Activated CD8-positive, alpha-beta T cell treated with anti-CD3 and anti-CD28 coated beads, Interleukin-2, amount 10 ng/mL, durations not matched to agents 7 days and 5 days (primary cell): ENCODE results near the gene RIPPLY3. TPM values are rescaled to one million over a fixed set of nuclear protein-coding genes. Genes with fewer than 3 reads are reported as not detected.
"Not testable (repeated sequence)": the region's sequence is repeated elsewhere in the genome, so short reads cannot be mapped to it uniquely, and the experiment has no call there.

ENCODE experiments used
- ATAC-seq: fragments of 150-1000 bp; cut with Tn5 transposase; one replicate; pipeline ENCODE4 v1.10.0; 2021; ENCODE audit warnings: moderate library complexity
- CTCF ChIA-PET: fragments of 350-600 bp; sonication (Branson Sonifier 250); formaldehyde crosslinking; loops from one replicate; lab custom pipeline; 2021; ENCODE audit warnings: antibody characterized with exemption; lab: Charles Lee
- POLR2A ChIA-PET: fragments of 350-600 bp; sonication (Branson Sonifier 250); formaldehyde crosslinking; loops from one replicate; lab custom pipeline; 2021; ENCODE audit warnings: antibody characterized with exemption; lab: Charles Lee
- DNase-seq: peaks from one replicate; pipeline ENCODE4 v3.0.0-alpha.2; 2020
- H3K27ac Mint-ChIP-seq: one replicate; pipeline ENCODE4 v1.8.0; 2021; ENCODE audit warnings: mild to moderate bottlenecking, mixed read lengths
- H3K27me3 Mint-ChIP-seq: one replicate; pipeline ENCODE4 v1.8.0; 2021; ENCODE audit warnings: low read depth, mixed read lengths
- H3K36me3 Mint-ChIP-seq: one replicate; pipeline ENCODE4 v1.8.0; 2021; ENCODE audit warnings: low read depth, mixed read lengths
- H3K4me1 Mint-ChIP-seq: one replicate; pipeline ENCODE4 v1.8.0; 2021; ENCODE audit warnings: low read depth, mixed read lengths
- H3K4me3 Mint-ChIP-seq: one replicate; pipeline ENCODE4 v1.8.0; 2021; ENCODE audit warnings: mild to moderate bottlenecking, mixed read lengths
- H3K9me3 Mint-ChIP-seq: one replicate; pipeline ENCODE4 v1.8.0; 2022; ENCODE audit warnings: mixed read lengths; ENCODE audit not compliant: insufficient read depth
- total RNA-seq, 2 experiments: library from RNA; stranded (reverse); gene quantifications; one replicate each; pipeline ENCODE4 v1.2.3, GENCODE V29; 2021

Gene RIPPLY3
- total RNA-seq, 2 experiments from 2014 or later = 0.10 TPM; not detected in 1

DNA sequence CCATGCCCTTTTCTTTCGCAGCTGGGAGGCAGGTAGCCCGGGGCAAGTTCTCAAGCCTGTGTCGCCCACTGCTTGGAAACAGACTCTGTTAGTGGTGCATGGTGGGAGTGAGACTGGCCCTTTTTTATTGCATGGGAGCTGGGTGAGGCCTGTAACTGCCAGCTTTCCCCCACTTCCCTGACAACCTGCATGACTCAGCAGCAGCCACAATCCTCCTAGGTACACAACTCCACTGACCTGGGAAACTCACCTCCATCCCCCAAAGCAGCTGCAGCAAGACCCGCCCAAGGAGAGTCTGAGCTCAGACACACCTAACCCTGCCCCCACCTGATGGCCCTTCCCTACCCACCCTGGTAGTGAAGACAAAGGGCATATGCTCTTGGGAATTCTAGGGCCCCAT, 40.6 kb downstream of the RIPPLY3 start:
- ChIA-PET POLR2A (no interaction called here), CTCF (no interaction called here)
- Mint-ChIP-seq H3K27me3 (peaks cover 23% of the 10 kb centered on the region), H3K9me3 (no peaks in the 10 kb centered on the region), H3K4me3 (no peak overlapping the region), H3K27ac (no peak overlapping the region), H3K36me3 (no peaks in the 10 kb centered on the region), H3K4me1 (peaks cover 16% of the 10 kb centered on the region)
- DNase-seq (no peak), ATAC-seq (no peak)

DNA sequence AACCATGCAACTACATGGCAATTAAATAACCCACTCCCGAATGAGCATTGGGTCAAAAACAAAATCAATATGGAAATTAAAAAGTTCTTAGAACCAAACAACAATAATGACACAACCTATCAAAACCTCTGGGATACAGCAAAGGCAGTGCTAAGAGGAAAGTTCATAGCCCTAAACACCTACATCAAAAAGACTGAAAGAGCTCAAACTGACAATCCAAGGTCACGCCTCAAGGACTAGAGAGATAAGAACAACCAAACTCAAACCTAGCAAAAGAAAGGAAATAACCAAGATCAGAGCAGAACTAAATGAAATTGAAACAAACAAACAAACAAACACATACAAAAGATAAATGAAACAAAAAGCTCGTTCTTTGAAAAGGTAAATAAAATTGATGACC, 43.2 kb downstream of the RIPPLY3 start:
- ATAC-seq, CTCF ChIA-PET: not testable (repeated sequence)

GRCh38 chr21:37055271-37055855, 48.9 kb downstream of the RIPPLY3 start:
- ChIA-PET CTCF (interaction anchor here (1.1 kb wide), 1 partner anchor 17 kb away, joined by 3 read pairs; no protein-coding TSS in a partner anchor), POLR2A (no interaction called here)
- H3K9me3 Mint-ChIP-seq = no peaks in the 10 kb centered on the region
- ATAC-seq (no peak), DNase-seq (no peak)
- H3K4me3 Mint-ChIP-seq = no peak overlapping the region
- H3K36me3 Mint-ChIP-seq = no peaks in the 10 kb centered on the region
- H3K27me3 Mint-ChIP-seq = peaks cover 15% of the 10 kb centered on the region
- H3K4me1 Mint-ChIP-seq = no peaks in the 10 kb centered on the region
- no peak overlapping the region for H3K27ac Mint-ChIP-seq

More for the DNA sequence above, 43.2 kb downstream of the RIPPLY3 start:
- H3K27ac Mint-ChIP-seq, POLR2A ChIA-PET, H3K9me3 Mint-ChIP-seq, H3K4me3 Mint-ChIP-seq, DNase-seq, H3K36me3 Mint-ChIP-seq: not testable (repeated sequence)
- Mint-ChIP-seq H3K4me1 (peaks cover 11% of the 10 kb centered on the region), H3K27me3 (peaks cover 28% of the 10 kb centered on the region)

DNA sequence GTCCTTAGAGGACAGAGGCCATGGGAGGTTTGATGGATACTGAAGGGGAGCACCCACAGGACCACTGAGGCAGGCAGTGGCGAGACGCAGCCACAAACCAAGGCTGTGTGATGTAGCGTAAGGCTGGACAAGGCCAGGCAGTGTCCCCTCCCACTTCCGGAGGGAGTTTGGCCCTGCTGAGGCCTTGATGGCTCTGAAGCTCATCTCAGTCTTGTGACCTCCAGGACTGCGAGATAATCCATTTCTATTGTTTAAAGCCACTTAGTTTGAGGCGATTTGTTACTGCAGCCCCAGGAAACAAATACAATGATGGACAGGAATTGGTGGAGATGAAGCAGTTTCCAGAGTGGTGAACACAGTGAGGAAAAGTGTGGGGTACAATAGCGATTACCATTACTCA, 51.1 kb downstream of the RIPPLY3 start:
- Mint-ChIP-seq H3K4me1 (peaks cover 9% of the 10 kb centered on the region), H3K27ac (no peak overlapping the region), H3K9me3 (no peaks in the 10 kb centered on the region), H3K27me3 (peaks cover 15% of the 10 kb centered on the region), H3K4me3 (no peak overlapping the region), H3K36me3 (no peaks in the 10 kb centered on the region)
- ChIA-PET CTCF (no interaction called here), POLR2A (no interaction called here)
- no peak for DNase-seq
- ATAC-seq = no peak

DNA sequence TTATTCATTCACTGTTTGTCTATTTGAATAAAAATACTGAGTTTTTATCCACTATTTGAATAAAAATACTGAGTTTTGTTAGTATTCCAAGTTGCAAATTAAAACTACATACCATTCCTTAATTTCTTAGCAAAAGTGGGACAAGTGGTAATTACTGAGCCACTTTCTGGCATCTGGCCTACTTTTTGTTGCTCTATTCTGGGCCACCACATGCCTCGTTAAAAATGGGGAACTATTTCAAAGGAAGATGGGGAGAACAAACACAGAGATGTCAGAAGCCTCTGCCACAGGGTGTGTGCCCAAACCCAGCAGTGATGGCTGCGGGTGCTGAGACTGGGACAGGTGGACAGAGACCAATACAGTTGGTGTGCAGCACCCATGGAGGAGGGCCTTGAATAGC, 51.8 kb downstream of the RIPPLY3 start:
- no peaks in the 10 kb centered on the region for H3K9me3 Mint-ChIP-seq
- no peaks in the 10 kb centered on the region for H3K36me3 Mint-ChIP-seq
- ChIA-PET CTCF (no interaction called here), POLR2A (interaction anchor here (0.5 kb wide), 1 partner anchor 16 kb away, joined by 3 read pairs; no protein-coding TSS in a partner anchor)
- no peak overlapping the region for H3K4me3 Mint-ChIP-seq
- peaks cover 9% of the 10 kb centered on the region for H3K4me1 Mint-ChIP-seq
- DNase-seq (no peak), ATAC-seq (no peak)
- H3K27me3 Mint-ChIP-seq = peaks cover 15% of the 10 kb centered on the region
- no peak overlapping the region for H3K27ac Mint-ChIP-seq

- ATAC-seq (no peak), DNase-seq (no peak)
- no peak overlapping the region for H3K27ac Mint-ChIP-seq
- H3K9me3 Mint-ChIP-seq = no peaks in the 10 kb centered on the region
- CTCF ChIA-PET = no interaction called here
- no peaks in the 10 kb centered on the region for H3K36me3 Mint-ChIP-seq
- no peak overlapping the region for H3K4me3 Mint-ChIP-seq
- POLR2A ChIA-PET = no interaction called here
- peaks cover 12% of the 10 kb centered on the region for H3K27me3 Mint-ChIP-seq
- H3K4me1 Mint-ChIP-seq = peaks cover 9% of the 10 kb centered on the region
Observed at GRCh38 chr21:37059181-37059580, 52.7 kb downstream of the RIPPLY3 start.

GRCh38 chr21:37060296-37060695, 53.8 kb downstream of the RIPPLY3 start:
- Mint-ChIP-seq H3K36me3 (peaks cover 4% of the 10 kb centered on the region), H3K27ac (no peak overlapping the region), H3K4me1 (peaks cover 9% of the 10 kb centered on the region), H3K9me3 (no peaks in the 10 kb centered on the region), H3K27me3 (peaks cover 7% of the 10 kb centered on the region), H3K4me3 (no peak overlapping the region)
- DNase-seq (no peak), ATAC-seq (peak; percentile 57)
- ChIA-PET CTCF (no interaction called here), POLR2A (no interaction called here)

- peaks cover 9% of the 10 kb centered on the region for H3K4me1 Mint-ChIP-seq
- H3K27me3 Mint-ChIP-seq = no peaks in the 10 kb centered on the region
- ChIA-PET POLR2A (no interaction called here), CTCF (interaction anchor here (0.7 to 1.7 kb wide), 2 partner anchors 10 to 51 kb away, joined by 3 read pairs; no protein-coding TSS in a partner anchor)
- H3K27ac Mint-ChIP-seq = no peak overlapping the region
- DNase-seq = no peak
- H3K9me3 Mint-ChIP-seq = no peaks in the 10 kb centered on the region
- ATAC-seq = peak; percentile 23
- H3K4me3 Mint-ChIP-seq = no peak overlapping the region
- peaks cover 7% of the 10 kb centered on the region for H3K36me3 Mint-ChIP-seq
Observed at GRCh38 chr21:37061926-37062592, 55.6 kb downstream of the RIPPLY3 start.

DNA sequence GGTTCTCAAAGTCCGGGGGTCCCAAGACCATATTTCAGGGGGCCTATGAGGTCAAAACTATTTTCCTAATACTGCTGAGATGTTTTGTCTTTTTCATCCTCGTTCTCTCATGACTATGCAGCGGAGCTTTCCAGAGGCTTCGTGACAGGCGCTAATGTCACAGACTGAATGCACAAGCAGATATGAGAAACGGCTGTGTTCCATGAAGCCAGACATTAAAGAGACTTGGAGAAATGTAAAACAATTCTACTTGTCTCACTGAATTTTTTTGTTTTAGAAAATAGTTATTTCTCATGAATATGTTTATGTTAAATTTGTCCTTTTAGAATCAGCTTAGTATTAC, 56.1 kb downstream of the RIPPLY3 start:
- CTCF ChIA-PET = interaction anchor here (0.7 to 1.7 kb wide), 2 partner anchors 10 to 52 kb away, joined by 3 read pairs; no protein-coding TSS in a partner anchor
- no peak overlapping the region for H3K27ac Mint-ChIP-seq
- H3K4me3 Mint-ChIP-seq = no peak overlapping the region
- no peaks in the 10 kb centered on the region for H3K9me3 Mint-ChIP-seq
- no peak for ATAC-seq
- H3K36me3 Mint-ChIP-seq = peaks cover 8% of the 10 kb centered on the region
- peaks cover 9% of the 10 kb centered on the region for H3K4me1 Mint-ChIP-seq
- no peaks in the 10 kb centered on the region for H3K27me3 Mint-ChIP-seq
- no peak for DNase-seq
- POLR2A ChIA-PET = no interaction called here

- peaks cover 9% of the 10 kb centered on the region for H3K4me1 Mint-ChIP-seq
- ChIA-PET POLR2A (no interaction called here), CTCF (interaction anchor here (1.7 kb wide), 1 partner anchor 9 kb away, joined by 3 read pairs; no protein-coding TSS in a partner anchor)
Observed at GRCh38 chr21:37063433-37063832, 56.9 kb downstream of the RIPPLY3 start.

GRCh38 chr21:37064841-37065240, 58.3 kb downstream of the RIPPLY3 start:
- DNase-seq (no peak), ATAC-seq (no peak)
- ChIA-PET CTCF (no interaction called here), POLR2A (no interaction called here)
- Mint-ChIP-seq H3K4me3 (no peak overlapping the region), H3K27ac (no peak overlapping the region), H3K9me3 (no peaks in the 10 kb centered on the region), H3K36me3 (peaks cover 18% of the 10 kb centered on the region), H3K4me1 (peaks cover 9% of the 10 kb centered on the region), H3K27me3 (no peaks in the 10 kb centered on the region)

More at GRCh38 chr21:37063433-37063832, 56.9 kb downstream of the RIPPLY3 start:
- H3K36me3 Mint-ChIP-seq = peaks cover 9% of the 10 kb centered on the region
- H3K9me3 Mint-ChIP-seq = no peaks in the 10 kb centered on the region
- H3K27me3 Mint-ChIP-seq = no peaks in the 10 kb centered on the region
- DNase-seq = no peak
- no peak for ATAC-seq
- no peak overlapping the region for H3K27ac Mint-ChIP-seq
- no peak overlapping the region for H3K4me3 Mint-ChIP-seq

DNA sequence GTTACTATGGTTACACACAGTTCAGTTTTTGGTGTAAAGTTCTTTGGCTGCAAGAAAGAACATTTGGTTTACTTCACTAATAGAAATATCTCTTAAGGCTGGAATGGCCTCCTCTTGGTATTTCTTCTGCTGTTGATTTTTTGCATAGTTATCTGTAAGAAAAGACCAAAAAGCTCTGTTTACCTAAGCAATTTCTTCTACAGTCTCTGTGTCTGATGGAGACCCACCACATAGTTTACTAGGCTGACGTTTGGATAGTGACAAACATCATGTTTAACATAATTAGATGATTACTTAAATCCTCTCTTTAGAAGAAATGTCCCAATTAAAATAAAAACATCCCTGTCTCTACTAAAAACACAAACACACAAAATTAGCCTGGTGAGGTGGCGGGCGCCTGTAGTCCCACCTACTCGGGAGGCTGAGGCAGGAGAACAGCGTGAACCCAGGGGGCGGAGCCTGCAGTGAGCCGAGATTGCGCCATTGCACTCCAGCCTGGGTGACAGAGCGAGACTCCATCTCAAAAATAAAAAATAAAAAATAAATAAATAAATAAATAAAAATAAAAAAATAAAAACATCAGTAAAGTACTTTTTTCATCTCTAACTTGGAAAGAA, 59.2 kb downstream of the RIPPLY3 start:
- DNase-seq (no peak), ATAC-seq (no peak)
- Mint-ChIP-seq H3K27ac (no peak overlapping the region), H3K27me3 (no peaks in the 10 kb centered on the region), H3K4me1 (peaks cover 14% of the 10 kb centered on the region), H3K36me3 (peaks cover 23% of the 10 kb centered on the region), H3K4me3 (no peak overlapping the region), H3K9me3 (no peaks in the 10 kb centered on the region)
- ChIA-PET POLR2A (no interaction called here), CTCF (no interaction called here)
